Measurements from ENCODE around the gene OMP. TPM values are rescaled to one million over a fixed set of nuclear protein-coding genes. Genes with fewer than 3 reads are reported as not detected.

OMP gene
- polyA plus RNA-seq, 3 donors, result not detected

DNA sequence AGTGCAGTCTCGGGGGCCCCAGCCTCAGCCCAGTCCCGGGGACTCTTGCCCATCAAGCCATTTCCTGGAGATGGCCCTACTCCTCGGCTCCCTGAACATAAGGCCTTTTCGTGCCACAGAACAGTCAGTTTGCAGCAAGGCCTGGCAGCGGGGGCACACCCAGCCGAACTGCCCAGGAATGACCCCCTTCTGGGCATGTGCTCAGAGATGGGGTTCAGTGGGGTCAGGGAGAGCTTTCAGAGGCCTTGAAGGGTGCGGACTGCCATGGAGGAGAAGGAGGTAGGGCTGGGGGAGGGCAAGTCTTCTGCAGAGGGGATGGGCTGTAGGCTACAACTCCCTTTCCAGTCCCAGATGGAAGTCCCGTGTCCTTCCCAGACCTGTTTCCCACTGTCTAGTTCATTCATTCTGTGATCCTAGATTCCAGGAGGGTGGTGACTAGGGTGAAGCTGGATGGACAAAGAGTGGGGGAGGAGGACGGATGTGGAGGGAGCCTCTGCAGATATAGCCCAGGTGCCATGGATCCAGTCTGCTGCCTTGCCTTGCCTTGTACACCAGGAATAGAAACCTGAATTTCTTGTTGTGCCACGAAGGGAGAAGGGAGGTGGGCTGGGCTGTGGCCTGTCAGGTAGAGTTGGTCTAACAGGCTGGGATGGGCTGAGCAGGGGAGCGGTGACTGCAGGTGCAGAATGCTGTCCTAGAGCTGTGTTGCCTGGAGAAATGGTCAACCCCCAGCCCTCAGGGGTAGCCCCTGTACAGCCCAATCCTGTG, 14.2 kb upstream of the OMP start:
- DNase-seq, result no peak
- Mint-ChIP-seq H3K4me3 (no peak overlapping the region), H3K4me1 (peaks cover 2% of the 10 kb centered on the region), H3K27me3 (ENCODE audit: low read depth in 3 of 3) (peaks cover 0 to 5% (median 0%) of the 10 kb centered on the region in 3 donors), H3K9me3 (no peaks in the 10 kb centered on the region), H3K36me3 (no peaks in the 10 kb centered on the region), H3K27ac (peak overlapping the region in 1 of 7 donors; percentile 46)
- no peak overlapping the region for H3K4me2 ChIP-seq (replicated peaks; ENCODE audit: extremely low read depth, low read length, poor library complexity, severe bottlenecking)
- 100% methylated on average over 5 of the region's 11 CpGs for WGBS (ENCODE audit: insufficient coverage)
- H3K27ac ChIP-seq (ENCODE audit: low read depth in 1 of 2, low read length in 2 of 2), result no peak overlapping the region
- H3K79me2 ChIP-seq (ENCODE audit: insufficient read depth, low read length), result no peaks in the 10 kb centered on the region
- H3K4me1 ChIP-seq (ENCODE audit: control insufficient read depth in 1 of 2, insufficient read depth in 2 of 2, low read length in 2 of 2), result peaks cover 0 to under 1% of the 10 kb centered on the region in 2 donors
- no peak for TF ChIP-seq CTCF (IDR thresholded peaks at IDR 0.05)
- no peaks in the 10 kb centered on the region for H3K36me3 ChIP-seq (replicated peaks in 1 of 2; ENCODE audit: control insufficient read depth in 1 of 2, insufficient read depth in 2 of 2, low read length in 2 of 2)
- H4K20me1 ChIP-seq (ENCODE audit: insufficient read depth, low read length), result no peaks in the 10 kb centered on the region
- no peak overlapping the region for H3K4me3 ChIP-seq (replicated peaks in 1 of 3; ENCODE audit: low read depth in 2 of 3, low read length in 3 of 3)
- no peak overlapping the region for H2AFZ ChIP-seq (ENCODE audit: insufficient read depth, low read depth, low read length, poor library complexity, severe bottlenecking)
- no peaks in the 10 kb centered on the region for H3K27me3 ChIP-seq (ENCODE audit: control insufficient read depth in 2 of 2, insufficient read depth in 2 of 2, low read length in 2 of 2)
- no peak overlapping the region for H3K9ac ChIP-seq (ENCODE audit: insufficient read depth, low read length, poor library complexity, severe bottlenecking)
- intact Hi-C loops (cut with micrococcal nuclease), result loop anchor here in 1 of 2 donors (10.0 kb wide), 1 partner anchor 364 kb away; no protein-coding TSS in a partner anchor
- H3K9me3 ChIP-seq (replicated peaks in 1 of 2; ENCODE audit: control insufficient read depth in 1 of 2, insufficient read depth in 1 of 2, low read length in 2 of 2), result no peaks in the 10 kb centered on the region

DNA sequence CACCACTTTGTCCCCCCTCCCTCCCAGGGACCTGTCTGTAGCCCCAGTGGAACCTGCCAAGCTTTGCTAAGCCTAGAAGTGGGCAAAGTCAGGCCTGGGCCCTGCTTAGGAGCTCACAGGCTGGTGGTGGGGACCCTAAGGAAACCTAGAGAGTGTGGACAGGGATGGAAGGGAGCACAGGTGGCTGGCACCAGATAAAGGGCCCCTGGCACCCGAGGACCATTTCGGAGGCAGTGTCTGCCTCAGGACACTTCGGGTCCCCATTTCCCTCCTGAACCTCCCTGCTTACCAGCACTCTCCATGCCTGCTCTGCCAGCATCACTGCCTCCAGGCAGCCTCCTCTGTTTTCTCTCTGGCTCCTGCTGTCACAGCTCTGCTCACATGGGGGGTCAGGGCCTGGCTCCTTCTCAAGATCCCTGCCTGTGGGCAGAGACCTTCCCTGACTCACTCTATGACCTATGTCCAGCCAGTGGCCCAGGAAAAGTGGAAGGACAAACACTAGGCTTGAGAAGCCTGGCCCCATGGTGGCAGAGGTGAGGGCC, 13.6 kb upstream of the OMP start:
- H3K4me1 ChIP-seq (ENCODE audit: control insufficient read depth in 1 of 2, insufficient read depth in 2 of 2, low read length in 2 of 2), result no peaks in the 10 kb centered on the region
- H3K36me3 Mint-ChIP-seq, result no peaks in the 10 kb centered on the region
- H2AFZ ChIP-seq (ENCODE audit: insufficient read depth, low read depth, low read length, poor library complexity, severe bottlenecking), result no peak overlapping the region
- H4K20me1 ChIP-seq (ENCODE audit: insufficient read depth, low read length), result no peaks in the 10 kb centered on the region
- H3K4me2 ChIP-seq (replicated peaks; ENCODE audit: extremely low read depth, low read length, poor library complexity, severe bottlenecking), result no peak overlapping the region
- WGBS (ENCODE audit: insufficient coverage), result 97% methylated on average over 3 of the region's 3 CpGs
- H3K4me1 Mint-ChIP-seq, result no peaks in the 10 kb centered on the region
- no peaks in the 10 kb centered on the region for H3K27me3 ChIP-seq (ENCODE audit: control insufficient read depth in 2 of 2, insufficient read depth in 2 of 2, low read length in 2 of 2)
- no peaks in the 10 kb centered on the region for H3K9me3 ChIP-seq (replicated peaks in 1 of 2; ENCODE audit: control insufficient read depth in 1 of 2, insufficient read depth in 1 of 2, low read length in 2 of 2)
- TF ChIP-seq CTCF (IDR thresholded peaks at IDR 0.05), result no peak
- DNase-seq, result no peak
- H3K9ac ChIP-seq (ENCODE audit: insufficient read depth, low read length, poor library complexity, severe bottlenecking), result no peak overlapping the region
- no peaks in the 10 kb centered on the region for H3K9me3 Mint-ChIP-seq
- H3K4me3 ChIP-seq (replicated peaks in 1 of 3; ENCODE audit: low read depth in 2 of 3, low read length in 3 of 3), result no peak overlapping the region
- peak overlapping the region in 1 of 7 donors; percentile 4 for H3K27ac Mint-ChIP-seq
- H3K79me2 ChIP-seq (ENCODE audit: insufficient read depth, low read length), result no peaks in the 10 kb centered on the region
- no peaks in the 10 kb centered on the region for H3K36me3 ChIP-seq (replicated peaks in 1 of 2; ENCODE audit: control insufficient read depth in 1 of 2, insufficient read depth in 2 of 2, low read length in 2 of 2)
- H3K27me3 Mint-ChIP-seq (ENCODE audit: low read depth in 3 of 3), result peaks cover 0 to 5% (median 0%) of the 10 kb centered on the region in 3 donors
- no peak overlapping the region for H3K27ac ChIP-seq (ENCODE audit: low read depth in 1 of 2, low read length in 2 of 2)
- no peak overlapping the region for H3K4me3 Mint-ChIP-seq
- intact Hi-C loops (cut with micrococcal nuclease), result loop anchor here in 1 of 2 donors (10.0 kb wide), 1 partner anchor 364 kb away; no protein-coding TSS in a partner anchor
